Prostate gland (tissue), 2 donors: ENCODE data around the gene FAAP100. TPM values are rescaled to one million over a fixed set of nuclear protein-coding genes. Genes with fewer than 3 reads are reported as not detected.

Experiments
- DNase-seq: peaks from one replicate; pipeline ENCODE4 v3.0.0-alpha.2; 2019; ENCODE audit warnings: low spot score
- H3K27ac ChIP-seq, 2 donors: fragments of 200-600 bp; sonication (generic); 2 replicates each; pipeline ENCODE4 v1.5.1; 2017 to 2019
- H3K27me3 ChIP-seq: fragments of 200-600 bp; sonication (generic); replicated peaks from 2 replicates; pipeline ENCODE4 v1.5.1; 2019; ENCODE audit not compliant: insufficient read depth
- H3K36me3 ChIP-seq, 2 donors: fragments of 200-600 bp; sonication (generic); 1 replicate in 1 of 2; 2 replicates in 1 of 2; pipeline versions ENCODE4 v1.5.1 to v1.8.1; 2017 to 2019
- H3K4me1 ChIP-seq: fragments of 200-600 bp; sonication (generic); replicated peaks from 2 replicates; pipeline ENCODE4 v1.5.1; 2019
- H3K4me3 ChIP-seq, 2 donors: fragments of 200-600 bp; sonication (generic); 2 replicates each; pipeline ENCODE4 v1.5.1; 2017 to 2019
- H3K9me3 ChIP-seq: fragments of 200-600 bp; sonication (generic); 2 replicates; pipeline ENCODE4 v1.5.1; 2017
- POLR2A ChIP-seq: fragments of 450-650 bp; IDR thresholded peaks from one replicate; pipeline ENCODE4 v1.6.1; 2016; ENCODE audit warnings: antibody characterized with exemption, mild to moderate bottlenecking
- POLR2AphosphoS5 ChIP-seq: sonication (generic); formaldehyde crosslinking; IDR thresholded peaks from one replicate; pipeline ENCODE4 v1.6.1; 2017; ENCODE audit warnings: antibody characterized with exemption
- WGBS: methylation state at CpG from one replicate; pipeline ENCODE4 v1.1.5; 2018; 5-methylcytosine and 5-hydroxymethylcytosine counted together
- intact Hi-C: fragments of 100-400 bp; cut with DNase I; formaldehyde crosslinking; loops from one replicate; pipeline ENCODE4 v1.14.2; 2022
- total RNA-seq, 2 donors: library from RNA; depleted of rRNA; stranded (reverse); fragments of >200 nt; gene quantifications; one replicate each; pipeline ENCODE4 v1.1.0, GENCODE V29; 2016
- TF ChIP-seq, protein P1 (sequence below), 4 experiments: fragments of 200-600 bp in 2 of 4; fragments of 450-650 bp in 2 of 4; sonication (generic) in 2 of 4; IDR thresholded peaks; 1 replicate in 3 of 4; 2 replicates in 1 of 4; pipeline ENCODE4 v1.5.1; 2016 to 2019; ENCODE audit warnings: antibody characterized with exemption in 4 of 4, mild to moderate bottlenecking in 2 of 4, moderate library complexity in 2 of 4

The FAAP100 gene
- total RNA-seq, 2 donors from 2014 or later, result 27.8 to 44.4 TPM

GRCh38 chr17:81557276-81558114 lies 5.3 kb upstream of the FAAP100 start:
- H3K4me3 ChIP-seq, result no peak overlapping the region
- no peak for DNase-seq
- 88% methylated on average over 21 of the region's 21 CpGs for WGBS
- intact Hi-C loops, result no loop called here
- peaks cover 4% of the 10 kb centered on the region for H3K4me1 ChIP-seq
- no peaks in the 10 kb centered on the region for H3K9me3 ChIP-seq
- no peaks in the 10 kb centered on the region for H3K27me3 ChIP-seq
- H3K27ac ChIP-seq, result no peak overlapping the region
- TF ChIP-seq POLR2AphosphoS5, result no peak
- TF ChIP-seq POLR2A, result no peak
- TF ChIP-seq, protein P1, sequence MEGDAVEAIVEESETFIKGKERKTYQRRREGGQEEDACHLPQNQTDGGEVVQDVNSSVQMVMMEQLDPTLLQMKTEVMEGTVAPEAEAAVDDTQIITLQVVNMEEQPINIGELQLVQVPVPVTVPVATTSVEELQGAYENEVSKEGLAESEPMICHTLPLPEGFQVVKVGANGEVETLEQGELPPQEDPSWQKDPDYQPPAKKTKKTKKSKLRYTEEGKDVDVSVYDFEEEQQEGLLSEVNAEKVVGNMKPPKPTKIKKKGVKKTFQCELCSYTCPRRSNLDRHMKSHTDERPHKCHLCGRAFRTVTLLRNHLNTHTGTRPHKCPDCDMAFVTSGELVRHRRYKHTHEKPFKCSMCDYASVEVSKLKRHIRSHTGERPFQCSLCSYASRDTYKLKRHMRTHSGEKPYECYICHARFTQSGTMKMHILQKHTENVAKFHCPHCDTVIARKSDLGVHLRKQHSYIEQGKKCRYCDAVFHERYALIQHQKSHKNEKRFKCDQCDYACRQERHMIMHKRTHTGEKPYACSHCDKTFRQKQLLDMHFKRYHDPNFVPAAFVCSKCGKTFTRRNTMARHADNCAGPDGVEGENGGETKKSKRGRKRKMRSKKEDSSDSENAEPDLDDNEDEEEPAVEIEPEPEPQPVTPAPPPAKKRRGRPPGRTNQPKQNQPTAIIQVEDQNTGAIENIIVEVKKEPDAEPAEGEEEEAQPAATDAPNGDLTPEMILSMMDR (IDR thresholded peaks at IDR 0.05), result no peak
- H3K36me3 ChIP-seq, result no peaks in the 10 kb centered on the region

DNA sequence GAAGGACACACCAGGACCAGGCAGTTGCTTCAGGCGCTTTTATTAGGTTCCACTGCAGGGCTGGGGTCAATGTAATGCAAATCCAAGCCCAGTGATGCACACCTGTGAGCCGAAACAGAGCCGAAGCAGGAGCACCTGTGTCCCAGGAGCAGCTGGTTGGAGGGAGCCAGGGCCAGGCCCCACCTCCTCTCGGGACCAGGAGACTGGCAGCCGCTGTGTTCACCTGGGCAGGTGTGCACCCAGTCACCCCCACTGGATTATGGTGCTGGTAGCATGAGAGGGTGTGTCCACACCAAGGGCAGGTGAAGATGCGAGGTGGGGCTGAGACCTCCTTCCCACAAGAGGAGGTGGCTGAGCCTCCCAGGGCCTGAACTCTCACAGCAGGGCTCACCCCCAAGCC lies 4.7 kb upstream of the FAAP100 start:
- H3K4me1 ChIP-seq, result peaks cover 4% of the 10 kb centered on the region
- no peak for DNase-seq
- no peak overlapping the region for H3K4me3 ChIP-seq
- TF ChIP-seq POLR2AphosphoS5 (no peak), POLR2A (no peak)
- TF ChIP-seq, protein P1 (IDR thresholded peaks at IDR 0.05), result no peak
- intact Hi-C loops, result no loop called here
- no peaks in the 10 kb centered on the region for H3K9me3 ChIP-seq
- H3K27ac ChIP-seq, result no peak overlapping the region
- H3K36me3 ChIP-seq, result no peaks in the 10 kb centered on the region
- 90% methylated on average over 6 of the region's 6 CpGs for WGBS
- no peaks in the 10 kb centered on the region for H3K27me3 ChIP-seq

DNA sequence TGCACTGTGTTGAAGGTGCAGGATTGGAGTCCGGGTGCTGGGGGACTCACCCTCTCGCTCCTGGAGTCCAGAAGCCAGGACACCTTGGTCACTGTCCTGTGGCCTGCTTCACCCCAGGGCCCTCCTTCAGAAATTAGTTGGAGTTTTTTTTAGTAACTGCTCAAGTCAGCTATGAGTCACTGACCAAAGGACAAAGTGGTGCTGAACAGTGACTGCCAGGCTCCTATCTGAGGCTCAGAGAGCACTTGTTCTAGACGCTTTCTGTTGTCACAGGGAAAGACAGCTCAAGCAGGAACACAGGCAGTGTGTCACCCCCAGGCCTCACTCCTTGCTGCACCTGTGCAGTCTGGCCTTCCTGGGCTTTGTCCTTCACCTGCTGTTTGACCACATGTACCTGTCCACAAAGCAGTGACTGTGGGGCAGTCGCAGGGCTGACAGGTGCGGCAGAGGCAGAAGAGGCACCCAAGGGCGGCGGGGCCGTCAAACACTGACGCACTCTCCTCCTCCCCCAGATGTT lies 4.1 kb upstream of the FAAP100 start:
- DNase-seq, result no peak
- TF ChIP-seq POLR2A, result no peak
- TF ChIP-seq, protein P1 (IDR thresholded peaks at IDR 0.05), result no peak
- no peak for TF ChIP-seq POLR2AphosphoS5
- Histone ChIP-seq H3K4me1 (peaks cover 4% of the 10 kb centered on the region), H3K9me3 (no peaks in the 10 kb centered on the region), H3K4me3 (no peak overlapping the region), H3K27ac (no peak overlapping the region), H3K36me3 (no peaks in the 10 kb centered on the region), H3K27me3 (no peaks in the 10 kb centered on the region)
- intact Hi-C loops, result no loop called here
- 85% methylated on average over 9 of the region's 9 CpGs for WGBS

- Histone ChIP-seq H3K4me3 (peak overlapping the region in 1 of 2 donors; percentile 96), H3K27ac (peak overlapping the region; percentile 71 to 83), H3K9me3 (no peaks in the 10 kb centered on the region), H3K36me3 (peaks cover 0 to 4% of the 10 kb centered on the region in 2 donors), H3K4me1 (peaks cover 4% of the 10 kb centered on the region), H3K27me3 (no peaks in the 10 kb centered on the region)
- no peak for DNase-seq
- TF ChIP-seq, protein P1 (IDR thresholded peaks at IDR 0.05), result no peak
- TF ChIP-seq POLR2A (no peak), POLR2AphosphoS5 (no peak)
- 23% methylated on average over 24 of the region's 24 CpGs for WGBS
- intact Hi-C loops, result loop anchor here (5.0 kb wide), 1 partner anchor 49 kb away; no protein-coding TSS in a partner anchor
Measured at GRCh38 chr17:81553616-81554181, 1.5 kb upstream of the FAAP100 start.
